Pancreas (tissue), 10 donors: Measurements from ENCODE around the gene SOS2. TPM values are rescaled to one million over a fixed set of nuclear protein-coding genes. Genes with fewer than 3 reads are reported as not detected.

Experiments
- ATAC-seq, 4 donors: fragments of 200-7000 bp; cut with Tn5 transposase; one replicate each; pipeline versions ENCODE4 v1.8.0 to v1.9.1; 2020; ENCODE audit warnings: mild to moderate bottlenecking in 4 of 4, moderate library complexity in 4 of 4
- DNase-seq, 6 donors: peaks; one replicate each; pipeline ENCODE4 v3.0.0-alpha.2; 2020
- FAIRE-seq: peaks from 2 replicates; lab custom pipeline; 2012; peaks lifted over from hg19 to GRCh38; lab: Jason Lieb, UNC
- H3K27ac ChIP-seq, 4 donors: fragments of 200-600 bp; sonication (generic); 1 replicate in 3 of 4; 2 replicates in 1 of 4; pipeline versions ENCODE4 v1.5.0 to v1.8.0; 2020
- H3K27me3 ChIP-seq, 4 donors: fragments of 200-600 bp; one replicate each; pipeline ENCODE4 v1.8.0; 2021
- H3K36me3 ChIP-seq, 3 donors: fragments of 200-600 bp; sonication (generic) in 1 of 3; one replicate each; pipeline versions ENCODE4 v1.5.0 to v1.8.0; 2020 to 2021
- H3K4me1 ChIP-seq, 3 donors: fragments of 200-600 bp; one replicate each; pipeline ENCODE4 v1.8.0; 2021
- H3K4me3 ChIP-seq, 4 donors: fragments of 200-600 bp; sonication (generic) in 2 of 4; one replicate each; pipeline versions ENCODE4 v1.5.0 to v1.8.0; 2020 to 2021
- H3K9me3 ChIP-seq, 4 donors: fragments of 200-600 bp; one replicate each; pipeline ENCODE4 v1.8.0; 2021
- WGBS, 2 donors: extraction: QIAGEN DNeasy Blood & Tissue Kit; methylation state at CpG; one replicate each; pipeline ENCODE4 v1.1.7; 2013; 5-methylcytosine and 5-hydroxymethylcytosine counted together
- intact Hi-C, 3 donors: fragments of 100-400 bp; cut with DNase I; formaldehyde crosslinking; loops; one replicate each; pipeline versions ENCODE4 v1.11.1 to v1.14.2; 2022
- polyA plus RNA-seq, 2 donors: library from polyadenylated mRNA; stranded (reverse); fragments of 200-250 nt; gene quantifications; one replicate each; pipeline ENCODE4 v1.2.3, GENCODE V29; 2013
- total RNA-seq, 6 donors: library from RNA; stranded (reverse); fragmentation: NEBNext Ultra II Directional in 4 of 6; extraction: Animal tissue kit (Norgen Biotek cat#: 25700) in 4 of 6; gene quantifications; one replicate each; pipeline versions ENCODE4 v1.2.1 to v1.2.4, GENCODE V29; 2021 to 2023
- TF ChIP-seq, protein P1 (sequence below), 4 donors: fragments of 200-600 bp; sonication (generic) in 3 of 4; IDR thresholded peaks; one replicate each; pipeline versions ENCODE4 v1.5.0 to v1.8.0; 2021; ENCODE audit warnings: antibody characterized with exemption in 4 of 4
- donor health status: healthy with polysubstance abuse.
- donor health status: DM: no; HTN: no; CAD: no; lungs with moderate emphysema.
- donor health status: DM: no; HTN: no; CAD: no.
- donor health status: control.
- donor health status: control.
- donor health status: Bipolar disorder and iron deficiency.
- donor health status: DM: yes; HTN: yes; CAD: no.
- donor health status: DM: no; HTN: no; CAD: no.
- donor health status: DM: no; HTN: no; CAD: no.
- donor health status: DM: yes; HTN: yes; CAD: no.

The SOS2 gene
- total and polyA plus RNA-seq, 8 donors = 4.2 to 19.9 (median 10.7) TPM

- intact Hi-C loops = loop anchor here in 2 of 3 donors (5.0 to 10.0 kb wide), 2 partner anchors 225 to 242 kb away; no protein-coding TSS in a partner anchor
- no peak overlapping the region for H3K4me3 ChIP-seq
- no peak for ATAC-seq
- H3K27ac ChIP-seq = no peak overlapping the region
- H3K4me1 ChIP-seq = peaks cover 0 to 5% (median 4%) of the 10 kb centered on the region in 3 donors
- DNase-seq = no peak
- no peaks in the 10 kb centered on the region for H3K27me3 ChIP-seq
- FAIRE-seq = no peak
- H3K9me3 ChIP-seq = no peaks in the 10 kb centered on the region
- TF ChIP-seq, protein P1, sequence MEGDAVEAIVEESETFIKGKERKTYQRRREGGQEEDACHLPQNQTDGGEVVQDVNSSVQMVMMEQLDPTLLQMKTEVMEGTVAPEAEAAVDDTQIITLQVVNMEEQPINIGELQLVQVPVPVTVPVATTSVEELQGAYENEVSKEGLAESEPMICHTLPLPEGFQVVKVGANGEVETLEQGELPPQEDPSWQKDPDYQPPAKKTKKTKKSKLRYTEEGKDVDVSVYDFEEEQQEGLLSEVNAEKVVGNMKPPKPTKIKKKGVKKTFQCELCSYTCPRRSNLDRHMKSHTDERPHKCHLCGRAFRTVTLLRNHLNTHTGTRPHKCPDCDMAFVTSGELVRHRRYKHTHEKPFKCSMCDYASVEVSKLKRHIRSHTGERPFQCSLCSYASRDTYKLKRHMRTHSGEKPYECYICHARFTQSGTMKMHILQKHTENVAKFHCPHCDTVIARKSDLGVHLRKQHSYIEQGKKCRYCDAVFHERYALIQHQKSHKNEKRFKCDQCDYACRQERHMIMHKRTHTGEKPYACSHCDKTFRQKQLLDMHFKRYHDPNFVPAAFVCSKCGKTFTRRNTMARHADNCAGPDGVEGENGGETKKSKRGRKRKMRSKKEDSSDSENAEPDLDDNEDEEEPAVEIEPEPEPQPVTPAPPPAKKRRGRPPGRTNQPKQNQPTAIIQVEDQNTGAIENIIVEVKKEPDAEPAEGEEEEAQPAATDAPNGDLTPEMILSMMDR (IDR thresholded peaks at IDR 0.05) = no peak
- peaks cover 0 to 19% (median 0%) of the 10 kb centered on the region in 3 donors for H3K36me3 ChIP-seq
- 78 to 79% methylated on average over 6 of the region's 6 CpGs for WGBS, 2 donors
Measured at GRCh38 chr14:50109342-50109741, 122.0 kb downstream of the SOS2 start.

GRCh38 chr14:50107850-50108249 is 123.5 kb downstream of the SOS2 start:
- TF ChIP-seq, protein P1 (IDR thresholded peaks at IDR 0.05) = no peak
- Histone ChIP-seq H3K9me3 (no peaks in the 10 kb centered on the region), H3K4me3 (no peak overlapping the region), H3K36me3 (peaks cover 0 to 19% (median 0%) of the 10 kb centered on the region in 3 donors), H3K4me1 (peaks cover 0 to 5% (median 4%) of the 10 kb centered on the region in 3 donors), H3K27me3 (no peaks in the 10 kb centered on the region), H3K27ac (peak overlapping the region; percentile 19 to 64 (median 42))
- ATAC-seq (peak; percentile 28 to 69 (median 41)), DNase-seq (no peak), FAIRE-seq (no peak)
- WGBS, 2 donors = 40 to 44% methylated on average over 2 of the region's 2 CpGs
- intact Hi-C loops = loop anchor here in 2 of 3 donors (5.0 to 10.0 kb wide), 2 partner anchors 223 to 241 kb away; no protein-coding TSS in a partner anchor

- TF ChIP-seq, protein P1 (IDR thresholded peaks at IDR 0.05) = no peak
- Histone ChIP-seq H3K36me3 (peaks cover 0 to 19% (median 0%) of the 10 kb centered on the region in 3 donors), H3K9me3 (no peaks in the 10 kb centered on the region), H3K27ac (no peak overlapping the region), H3K27me3 (no peaks in the 10 kb centered on the region), H3K4me3 (no peak overlapping the region), H3K4me1 (peaks cover 4 to 11% (median 8%) of the 10 kb centered on the region in 3 donors)
- ATAC-seq (no peak), DNase-seq (no peak), FAIRE-seq (no peak)
- intact Hi-C loops = loop anchor here in 2 of 3 donors (5.0 to 10.0 kb wide), 2 partner anchors 221 to 239 kb away; no protein-coding TSS in a partner anchor
- WGBS, 2 donors = 69 to 74% methylated on average over 4 of the region's 4 CpGs
Measured at GRCh38 chr14:50106178-50106577, 125.2 kb downstream of the SOS2 start.

GRCh38 chr14:50103558-50103957 is 127.8 kb downstream of the SOS2 start:
- intact Hi-C loops = loop anchor here in 1 of 3 donors (10.0 kb wide), 1 partner anchor 219 kb away; no protein-coding TSS in a partner anchor
- WGBS, 2 donors = 84 to 85% methylated on average over 6 of the region's 6 CpGs
- Histone ChIP-seq H3K4me1 (peaks cover 4 to 18% (median 11%) of the 10 kb centered on the region in 3 donors), H3K9me3 (no peaks in the 10 kb centered on the region), H3K27me3 (no peaks in the 10 kb centered on the region), H3K27ac (no peak overlapping the region), H3K4me3 (no peak overlapping the region), H3K36me3 (no peaks in the 10 kb centered on the region)
- ATAC-seq = no peak
- TF ChIP-seq, protein P1 (IDR thresholded peaks at IDR 0.05) = no peak
- DNase-seq = no peak
- FAIRE-seq = no peak

DNA sequence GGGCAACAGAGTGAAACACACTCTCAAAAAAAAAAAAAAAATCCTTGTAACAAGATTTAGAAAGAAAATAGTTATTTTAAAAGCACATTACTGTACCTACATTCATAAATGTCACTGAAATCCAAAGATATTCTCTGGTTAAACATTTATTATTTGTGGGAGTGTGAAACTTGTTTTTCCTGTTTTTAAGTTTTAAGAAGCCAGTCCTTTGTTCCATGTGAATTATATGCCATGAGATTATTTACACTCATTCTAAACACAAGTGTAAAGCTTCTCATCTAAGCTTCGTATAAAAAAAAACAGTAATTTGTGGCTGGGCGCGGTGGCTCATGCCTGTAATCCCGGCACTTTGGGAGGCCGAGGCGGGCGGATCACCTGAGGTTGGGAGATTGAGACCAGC is 130.0 kb downstream of the SOS2 start:
- H3K27ac ChIP-seq = peak overlapping the region in 2 of 4 donors; percentile 8 to 37
- no peaks in the 10 kb centered on the region for H3K36me3 ChIP-seq
- FAIRE-seq (no peak), DNase-seq (no peak), ATAC-seq (peak; percentile 51 to 63 (median 54))
- WGBS, 2 donors = 48 to 54% methylated on average over 7 of the region's 7 CpGs
- H3K4me1 ChIP-seq = peaks cover 0 to 13% (median 11%) of the 10 kb centered on the region in 3 donors
- intact Hi-C loops = loop anchor here in 1 of 3 donors (10.0 kb wide), 1 partner anchor 217 kb away; no protein-coding TSS in a partner anchor
- no peak overlapping the region for H3K4me3 ChIP-seq
- TF ChIP-seq, protein P1 (IDR thresholded peaks at IDR 0.05) = no peak
- no peaks in the 10 kb centered on the region for H3K27me3 ChIP-seq
- H3K9me3 ChIP-seq = no peaks in the 10 kb centered on the region
